Fibroblast of the aortic adventitia (primary cell): Measurements from ENCODE around the gene HOXD12. TPM values are rescaled to one million over a fixed set of nuclear protein-coding genes. Genes with fewer than 3 reads are reported as not detected.

Experiments
- DNase-seq: peaks from one replicate; pipeline ENCODE4 v3.0.0-alpha.2; 2010; ENCODE audit warnings: low read depth
- H3K4me3 ChIP-seq: 2 replicates; pipeline ENCODE4 v1.5.1; 2011; ENCODE audit warnings: low read depth, mild to moderate bottlenecking, control low read depth, low read length, moderate library complexity
- CTCF ChIP-seq: IDR thresholded peaks from 2 replicates; pipeline ENCODE4 v1.5.1; 2011; ENCODE audit warnings: mild to moderate bottlenecking, low read length, control low read depth, inconsistent platforms; ENCODE audit not compliant: insufficient read depth
- total RNA-seq: library from RNA; depleted of rRNA; stranded (reverse); fragments of >200 nt; gene quantifications from 2 replicates; pipeline ENCODE4 v1.2.3, GENCODE V29; 2012; ENCODE audit warnings: low replicate concordance

HOXD12 gene
- not detected in 2 replicates for total RNA-seq

- no peak within 1 kb of the TSS for H3K4me3 ChIP-seq
- no peak for DNase-seq
- no peak for TF ChIP-seq CTCF
Measured at GRCh38 chr2:176099728-176100546, at the start of gene HOXD12. Gene HOXD12 (plus strand): TSS chr2:176099795. CDS start chr2:176099802, 7 bp downstream.

- TF ChIP-seq CTCF, result no peak
- H3K4me3 ChIP-seq, result no peak overlapping the region
- DNase-seq, result no peak
Measured at GRCh38 chr2:176056406-176056805, 43.2 kb upstream of the HOXD12 start.

- no peak for TF ChIP-seq CTCF
- no peak for DNase-seq
- H3K4me3 ChIP-seq, result no peak overlapping the region
Measured at GRCh38 chr2:176063958-176064357, 35.6 kb upstream of the HOXD12 start.

GRCh38 chr2:176066645-176067588 is 32.7 kb upstream of the HOXD12 start:
- DNase-seq, result no peak
- TF ChIP-seq CTCF, result no peak
- H3K4me3 ChIP-seq, result peak overlapping the region; percentile 33

- peak overlapping the region; percentile 25 for H3K4me3 ChIP-seq
- TF ChIP-seq CTCF, result no peak
- no peak for DNase-seq
Measured at GRCh38 chr2:176067589-176068418, 31.8 kb upstream of the HOXD12 start.

GRCh38 chr2:176068419-176068832 is 31.2 kb upstream of the HOXD12 start:
- no peak overlapping the region for H3K4me3 ChIP-seq
- DNase-seq, result no peak
- no peak for TF ChIP-seq CTCF
